ENCODE results near the gene PRKAR2B. TPM values are rescaled to one million over a fixed set of nuclear protein-coding genes. Genes with fewer than 3 reads are reported as not detected.

The PRKAR2B gene
- total RNA-seq, 4 donors from 2014 or later, result 89.5 to 127 (median 102) TPM

GRCh38 chr7:107045195-107045960, 873 bp downstream of the PRKAR2B start:
- Histone ChIP-seq H3K36me3 (no peaks in the 10 kb centered on the region), H3K27me3 (no peaks in the 10 kb centered on the region), H3K27ac (replicated peaks in 1 of 4) (peak overlapping the region; percentile 77 to 93 (median 91)), H3K9me3 (no peaks in the 10 kb centered on the region), H3K4me3 (peak overlapping the region; percentile 69 to 95 (median 92)), H3K4me1 (peaks cover 14 to 44% (median 36%) of the 10 kb centered on the region in 4 donors)
- intact Hi-C loops (cut with DNase I), result loop anchor here (10.0 kb wide), 1 partner anchor 99 kb away; no protein-coding TSS in a partner anchor
- TF ChIP-seq POLR2A (IDR thresholded peaks at IDR 0.05; ENCODE audit: low read depth) (no peak), POLR2AphosphoS5 (IDR thresholded peaks at IDR 0.05) (no peak), EP300 (IDR thresholded peaks at IDR 0.05) (no peak), CTCF (IDR thresholded peaks at IDR 0.05) (no peak)
- WGBS, result 1% methylated on average over 22 of the region's 29 CpGs
- DNase-seq (ENCODE audit: extremely low spot score), result no peak

GRCh38 chr7:107045980-107046379, 1.5 kb downstream of the PRKAR2B start:
- no peak for DNase-seq (ENCODE audit: extremely low spot score)
- no peaks in the 10 kb centered on the region for H3K27me3 ChIP-seq
- TF ChIP-seq EP300 (IDR thresholded peaks at IDR 0.05) (no peak), CTCF (IDR thresholded peaks at IDR 0.05) (no peak), POLR2A (IDR thresholded peaks at IDR 0.05; ENCODE audit: low read depth) (no peak)
- H3K27ac ChIP-seq (replicated peaks in 1 of 4), result peak overlapping the region in 1 of 4 donors; percentile 91
- H3K36me3 ChIP-seq, result no peaks in the 10 kb centered on the region
- peak overlapping the region; percentile 69 to 95 (median 92) for H3K4me3 ChIP-seq
- 62% methylated on average over 1 of the region's 1 CpG for WGBS
- peaks cover 14 to 50% (median 41%) of the 10 kb centered on the region in 4 donors for H3K4me1 ChIP-seq
- H3K9me3 ChIP-seq, result no peaks in the 10 kb centered on the region
- intact Hi-C loops (cut with DNase I), result loop anchor here (10.0 kb wide), 1 partner anchor 99 kb away; no protein-coding TSS in a partner anchor

GRCh38 chr7:107046491-107047259, 2.2 kb downstream of the PRKAR2B start:
- WGBS, result 78% methylated on average over 7 of the region's 7 CpGs

More at GRCh38 chr7:107046491-107047259, 2.2 kb downstream of the PRKAR2B start:
- no peak for DNase-seq (ENCODE audit: extremely low spot score)
- Histone ChIP-seq H3K27ac (replicated peaks in 1 of 4) (no peak overlapping the region), H3K36me3 (no peaks in the 10 kb centered on the region), H3K4me3 (peak overlapping the region; percentile 69 to 95 (median 92)), H3K4me1 (peaks cover 14 to 57% (median 47%) of the 10 kb centered on the region in 4 donors), H3K27me3 (no peaks in the 10 kb centered on the region), H3K9me3 (no peaks in the 10 kb centered on the region)
- TF ChIP-seq POLR2AphosphoS5 (IDR thresholded peaks at IDR 0.05) (no peak), EP300 (IDR thresholded peaks at IDR 0.05) (no peak), POLR2A (IDR thresholded peaks at IDR 0.05; ENCODE audit: low read depth) (no peak), CTCF (IDR thresholded peaks at IDR 0.05) (no peak)
- intact Hi-C loops (cut with DNase I), result loop anchor here (10.0 kb wide), 1 partner anchor 98 kb away; no protein-coding TSS in a partner anchor
